Measurements from ENCODE around the gene SIGLEC10. TPM values are rescaled to one million over a fixed set of nuclear protein-coding genes. Genes with fewer than 3 reads are reported as not detected.

The SIGLEC10 gene
- total and polyA plus RNA-seq, 2 of the 4 experiments (the other 2 are of a cell fraction), result not detected

DNA sequence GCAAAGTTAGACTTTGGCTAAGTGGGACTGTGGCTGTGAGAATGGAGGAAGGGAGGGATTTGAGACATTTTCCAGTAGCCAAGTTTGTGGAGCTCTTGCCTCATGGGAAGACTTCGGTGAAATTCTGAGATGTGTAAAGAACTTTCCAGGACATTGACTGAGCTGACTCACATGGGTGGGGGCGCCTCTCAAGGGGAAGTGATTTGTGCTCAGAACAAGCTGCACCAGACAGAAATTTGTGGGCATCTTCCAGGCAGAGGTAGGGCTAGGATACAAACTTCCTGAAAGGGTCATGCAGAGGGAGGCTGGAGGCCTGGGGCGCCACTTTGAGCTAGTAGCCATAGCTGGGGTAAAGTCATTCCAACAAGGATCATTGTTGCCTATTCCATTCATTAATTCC is 9.8 kb upstream of the SIGLEC10 start:
- Histone ChIP-seq H3K4me2 (ENCODE audit: low read depth, low read length) (no peak overlapping the region), H3K23ac (ENCODE audit: low read depth, low read length) (no peak overlapping the region), H3K36me3 (ENCODE audit: control insufficient read depth, insufficient read depth, low read length) (no peaks in the 10 kb centered on the region), H3K9ac (ENCODE audit: low read depth, low read length) (no peak overlapping the region), H3K27ac (ENCODE audit: insufficient read depth, low read length) (no peak overlapping the region), H3K4ac (ENCODE audit: low read depth, low read length) (no peak overlapping the region), H2AK5ac (ENCODE audit: low read depth, low read length) (no peak overlapping the region), H4K5ac (ENCODE audit: low read depth, low read length) (no peak overlapping the region), H2BK120ac (ENCODE audit: low read depth, low read length) (no peak overlapping the region), H3K56ac (ENCODE audit: extremely low read depth, insufficient read depth, low read length) (no peak overlapping the region), H4K91ac (ENCODE audit: insufficient read depth, low read depth, low read length) (no peak overlapping the region), H3K79me1 (ENCODE audit: low read depth in 1 of 2, low read length in 2 of 2) (no peaks in the 10 kb centered on the region), H2AFZ (replicated peaks; ENCODE audit: low read length, poor library complexity) (no peak overlapping the region), H4K8ac (ENCODE audit: low read depth in 2 of 2, low read length in 2 of 2) (no peak overlapping the region), H2BK5ac (ENCODE audit: low read depth, low read length, poor library complexity, severe bottlenecking) (no peak overlapping the region), H3K4me3 (ENCODE audit: insufficient read depth, low read depth, low read length) (no peak overlapping the region), H3K4me1 (ENCODE audit: control insufficient read depth, insufficient read depth, low read length) (no peaks in the 10 kb centered on the region), H2AK9ac (replicated peaks; ENCODE audit: low read depth, low read length, poor library complexity) (no peak overlapping the region), H3K9me1 (ENCODE audit: insufficient read depth, low read length) (no peaks in the 10 kb centered on the region), H4K20me1 (ENCODE audit: insufficient read depth, low read length) (no peaks in the 10 kb centered on the region), H2BK20ac (ENCODE audit: low read depth, low read length) (no peak overlapping the region), H3K27me3 (ENCODE audit: control insufficient read depth, insufficient read depth, low read length) (no peaks in the 10 kb centered on the region), H3K9me3 (ENCODE audit: control insufficient read depth, insufficient read depth, low read length) (no peaks in the 10 kb centered on the region), H3K18ac (ENCODE audit: low read depth, low read length) (no peak overlapping the region), H2BK15ac (ENCODE audit: low read depth, low read length) (no peak overlapping the region), H3K14ac (replicated peaks; ENCODE audit: low read depth, low read length) (no peak overlapping the region)
- POLR2A ChIA-PET (ENCODE audit: unreplicated experiment), result no interaction called here
- no peak for TF ChIP-seq RAD21 (IDR thresholded peaks at IDR 0.05; ENCODE audit: low read length)
- no peak for TF ChIP-seq MAZ (IDR thresholded peaks at IDR 0.05; ENCODE audit: borderline replicate concordance, low read depth, low read length)
- no peak for TF ChIP-seq FOS (IDR thresholded peaks at IDR 0.05; ENCODE audit: low read depth, low read length)
- TF ChIP-seq MXI1 (IDR thresholded peaks at IDR 0.05; ENCODE audit: borderline replicate concordance, low read depth, low read length), result no peak
- TF ChIP-seq CEBPB (IDR thresholded peaks at IDR 0.05; ENCODE audit: low read depth, low read length), result no peak
- TF ChIP-seq MAFK (IDR thresholded peaks at IDR 0.05; ENCODE audit: low read depth, low read length), result no peak
- TF ChIP-seq POLR2A (IDR thresholded peaks at IDR 0.05; ENCODE audit: low read depth, low read length), result no peak
- TF ChIP-seq SMC3 (IDR thresholded peaks at IDR 0.05; ENCODE audit: low read depth, low read length), result no peak
- TF ChIP-seq NFE2L2 (IDR thresholded peaks at IDR 0.05; ENCODE audit: low read depth, low read length), result no peak
- TF ChIP-seq CHD1 (IDR thresholded peaks at IDR 0.05; ENCODE audit: low read depth, low read length), result no peak
- TF ChIP-seq, protein P1, sequence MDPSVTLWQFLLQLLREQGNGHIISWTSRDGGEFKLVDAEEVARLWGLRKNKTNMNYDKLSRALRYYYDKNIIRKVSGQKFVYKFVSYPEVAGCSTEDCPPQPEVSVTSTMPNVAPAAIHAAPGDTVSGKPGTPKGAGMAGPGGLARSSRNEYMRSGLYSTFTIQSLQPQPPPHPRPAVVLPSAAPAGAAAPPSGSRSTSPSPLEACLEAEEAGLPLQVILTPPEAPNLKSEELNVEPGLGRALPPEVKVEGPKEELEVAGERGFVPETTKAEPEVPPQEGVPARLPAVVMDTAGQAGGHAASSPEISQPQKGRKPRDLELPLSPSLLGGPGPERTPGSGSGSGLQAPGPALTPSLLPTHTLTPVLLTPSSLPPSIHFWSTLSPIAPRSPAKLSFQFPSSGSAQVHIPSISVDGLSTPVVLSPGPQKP (IDR thresholded peaks at IDR 0.05; ENCODE audit: borderline replicate concordance, low read depth, low read length), result no peak
- TF ChIP-seq BHLHE40 (IDR thresholded peaks at IDR 0.05; ENCODE audit: low read depth, low read length), result no peak
- dilution Hi-C loops (cut with HindIII; ENCODE audit: low sequenced_read_pairs, unreplicated experiment) (no loop called here), in situ Hi-C loops (cut with MboI; ENCODE audit: low sequenced_read_pairs) (no loop called here), intact Hi-C loops (cut with micrococcal nuclease) (no loop called here)
- CTCF ChIA-PET, result interaction anchor here (0.6 kb wide), 1 partner anchor 13 kb away, joined by 3 read pairs; no protein-coding TSS in a partner anchor
- no peak for DNase-seq
- ATAC-seq (ENCODE audit: low read depth), result no peak
- 60% methylated on average over 1 of the region's 3 CpGs; no CpG with 5 or more reads in 1 of the 2 experiments for WGBS, 2 experiments (ENCODE audit: extremely low coverage in 2 of 2, insufficient read length in 1 of 2)
- no TSS peak for BruUV-seq (replicated peaks)

Data from IMR-90 (cell line).